NCI-H2171 (cell line): ENCODE data around the gene DEAF1.

Source experiments
- DNase-seq: peaks from one replicate; lab custom pipeline; 2025; lab: John Stamatoyannopoulos, UW

DEAF1 gene

DNA sequence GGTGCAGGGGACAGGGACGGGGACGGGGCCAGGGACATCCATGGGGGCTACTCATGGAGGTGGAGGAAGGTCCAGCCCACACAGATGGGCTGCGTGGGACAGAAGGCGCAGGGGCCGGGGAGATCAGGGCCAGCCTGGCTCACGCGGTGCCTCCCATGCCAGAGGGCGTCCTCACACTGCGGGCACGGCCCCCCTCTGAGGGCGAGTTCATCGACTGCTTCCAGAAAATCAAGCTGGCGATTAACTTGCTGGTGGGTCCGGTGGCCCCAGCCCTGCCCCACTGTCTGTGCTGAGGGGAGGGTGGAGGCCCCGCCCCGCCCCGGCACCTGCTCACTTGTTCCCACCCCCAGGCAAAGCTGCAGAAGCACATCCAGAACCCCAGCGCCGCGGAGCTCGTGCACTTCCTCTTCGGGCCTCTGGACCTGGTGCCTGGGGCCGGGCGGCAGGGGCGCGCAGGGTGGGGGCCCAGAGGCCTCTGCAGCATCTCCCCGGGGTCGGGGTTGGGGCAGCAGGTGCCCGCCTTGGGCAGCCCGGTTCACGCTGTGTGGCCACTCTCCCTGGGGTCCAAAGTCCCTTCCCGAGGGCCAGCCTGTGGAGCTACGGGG lies 26.8 kb upstream of the DEAF1 start:
- DNase-seq, result no peak

GRCh38 chr11:721247-721740 lies 26.3 kb upstream of the DEAF1 start:
- no peak for DNase-seq

GRCh38 chr11:720642-721246 lies 25.7 kb upstream of the DEAF1 start:
- DNase-seq, result no peak

- no peak for DNase-seq
Observed at GRCh38 chr11:720017-720641, 25.1 kb upstream of the DEAF1 start.

DNA sequence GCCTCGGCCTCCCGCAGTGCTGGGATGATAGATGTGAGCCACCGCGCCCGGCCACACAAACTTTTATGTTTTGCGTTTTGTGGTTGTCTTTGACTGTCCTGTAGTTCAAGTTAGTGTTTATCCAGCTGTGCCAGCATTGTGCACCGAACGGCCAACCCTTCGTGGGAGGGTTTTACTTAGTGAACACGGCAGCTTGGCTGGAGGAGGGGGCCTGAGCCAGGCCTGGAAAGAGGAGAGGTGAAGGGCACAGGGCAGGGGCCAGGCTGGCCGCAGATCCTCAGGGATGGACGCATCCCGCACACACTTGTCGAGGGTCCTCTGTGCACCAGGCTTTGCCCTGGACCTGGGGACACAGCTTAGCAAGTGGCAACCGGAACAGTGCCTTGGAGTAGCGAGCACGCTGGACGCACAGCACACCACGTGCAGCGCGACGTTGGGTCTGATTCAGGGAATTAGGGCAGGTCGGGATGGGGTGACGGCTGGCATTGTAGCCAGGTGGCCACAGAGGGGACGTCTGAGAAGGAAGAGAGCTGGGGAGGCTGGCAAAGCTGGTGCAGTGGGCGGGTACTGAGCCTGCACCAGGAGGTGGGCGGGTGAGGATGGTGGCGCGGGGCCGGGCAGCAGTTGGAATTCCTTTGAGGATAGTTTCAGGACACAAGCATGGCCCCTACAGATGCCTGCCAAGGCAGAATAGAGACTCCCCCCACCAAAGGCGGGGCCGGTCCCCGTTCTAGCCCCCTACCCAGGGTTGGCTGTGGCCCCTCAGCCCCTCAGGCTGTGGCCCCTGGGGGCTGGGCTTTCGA lies 24.4 kb upstream of the DEAF1 start:
- DNase-seq, result no peak

- DNase-seq, result no peak
Observed at GRCh38 chr11:714436-714835, 19.4 kb upstream of the DEAF1 start.

- DNase-seq, result no peak
Observed at GRCh38 chr11:709109-709997, 14.3 kb upstream of the DEAF1 start.

DNA sequence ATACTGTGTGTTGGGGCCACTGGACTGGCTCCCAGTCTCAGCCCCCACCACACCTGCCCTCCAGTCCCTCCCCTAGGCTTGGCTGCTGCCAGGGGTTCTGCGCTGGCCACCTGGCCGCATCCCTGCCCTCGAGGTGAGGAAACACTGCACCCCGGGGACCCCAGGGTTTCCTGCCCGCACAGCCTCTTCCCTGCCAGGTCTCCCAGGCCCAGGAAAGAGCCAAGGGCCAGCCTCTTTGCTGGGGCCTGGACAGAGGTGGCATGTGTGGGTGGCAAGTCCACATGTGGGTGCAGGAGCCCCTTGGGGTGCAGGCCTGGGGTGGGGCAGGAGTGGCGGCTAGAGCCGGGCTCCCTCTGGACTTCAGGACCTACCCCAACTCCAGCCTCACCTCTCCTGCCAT lies 13.5 kb upstream of the DEAF1 start:
- DNase-seq, result no peak

- DNase-seq, result no peak
Observed at GRCh38 chr11:707817-708420, 12.9 kb upstream of the DEAF1 start.

GRCh38 chr11:706957-707816 lies 12.2 kb upstream of the DEAF1 start:
- DNase-seq, result no peak

- DNase-seq, result no peak
Observed at GRCh38 chr11:706439-706956, 11.5 kb upstream of the DEAF1 start.

GRCh38 chr11:705646-706438 lies 10.8 kb upstream of the DEAF1 start, which contains the start of gene EPS8L2:
TSS of gene EPS8L2 (plus strand) at chr11:706231. CDS start at chr11:709408, 3,177 bp downstream.
- no peak for DNase-seq

- DNase-seq, result no peak
Observed at GRCh38 chr11:704781-705645, 10.0 kb upstream of the DEAF1 start.

- no peak for DNase-seq
Observed at GRCh38 chr11:704228-704674, 9.2 kb upstream of the DEAF1 start.

- DNase-seq, result no peak
Observed at GRCh38 chr11:703506-703905, 8.5 kb upstream of the DEAF1 start.

DNA sequence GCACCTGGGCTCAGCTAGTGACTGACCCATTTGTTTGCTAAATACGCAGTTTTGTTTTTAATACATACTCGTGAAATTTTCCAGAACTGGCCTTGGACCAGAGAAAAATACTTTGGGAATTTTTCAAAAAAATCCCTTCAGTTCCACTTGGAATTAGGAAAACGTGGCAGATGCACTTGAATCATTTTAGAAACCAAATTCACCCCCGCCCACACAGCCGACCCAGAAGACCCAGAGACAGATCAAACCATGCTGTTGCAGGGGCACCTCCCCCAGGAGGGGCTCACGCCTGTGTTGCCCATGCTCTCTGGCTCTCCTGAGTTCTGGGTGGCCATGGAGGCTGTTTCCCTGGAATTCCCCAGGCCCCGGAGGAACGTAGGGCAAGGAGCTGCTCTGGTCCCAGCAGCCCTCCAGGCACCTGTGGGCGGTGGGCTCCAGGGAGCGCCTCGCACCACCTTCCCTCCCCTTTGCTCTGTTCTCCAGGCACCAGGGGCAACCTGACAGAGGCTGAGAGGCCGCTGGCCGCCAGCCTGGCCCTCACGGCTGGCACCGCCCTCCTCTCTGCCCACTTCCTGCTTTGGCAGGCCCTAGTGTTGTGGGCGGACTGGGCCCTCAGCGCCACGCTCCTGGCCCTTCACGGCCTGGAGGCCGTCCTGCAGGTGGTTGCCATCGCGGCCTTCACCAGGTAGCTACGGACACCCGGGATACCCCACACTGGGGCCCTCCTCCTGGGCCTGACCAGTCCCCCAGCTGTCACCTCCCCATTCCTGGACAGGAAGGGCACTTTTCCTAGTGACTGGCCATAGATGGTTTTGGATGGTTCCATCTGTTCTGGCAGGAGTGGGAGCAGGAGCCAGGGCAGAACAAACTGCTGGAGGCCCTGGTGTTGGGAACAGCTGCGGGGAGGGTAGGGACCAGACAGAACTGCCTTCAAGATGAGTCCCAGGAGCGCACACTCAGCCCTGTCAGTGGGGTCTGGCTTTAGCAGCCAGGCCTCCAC lies 7.7 kb upstream of the DEAF1 start:
- DNase-seq, result no peak
